Stimulated activated CD4-positive, alpha-beta T cell treated with anti-CD3 and anti-CD28 coated beads, Interleukin-2, amount 100 ng/mL, for 4 hours (primary cell): ENCODE results near the gene SCARF2.

ENCODE experiments used
- DNase-seq: peaks from one replicate; pipeline ENCODE4 v3.0.0-alpha.2; 2020; ENCODE audit warnings: low read depth

Gene SCARF2

DNA sequence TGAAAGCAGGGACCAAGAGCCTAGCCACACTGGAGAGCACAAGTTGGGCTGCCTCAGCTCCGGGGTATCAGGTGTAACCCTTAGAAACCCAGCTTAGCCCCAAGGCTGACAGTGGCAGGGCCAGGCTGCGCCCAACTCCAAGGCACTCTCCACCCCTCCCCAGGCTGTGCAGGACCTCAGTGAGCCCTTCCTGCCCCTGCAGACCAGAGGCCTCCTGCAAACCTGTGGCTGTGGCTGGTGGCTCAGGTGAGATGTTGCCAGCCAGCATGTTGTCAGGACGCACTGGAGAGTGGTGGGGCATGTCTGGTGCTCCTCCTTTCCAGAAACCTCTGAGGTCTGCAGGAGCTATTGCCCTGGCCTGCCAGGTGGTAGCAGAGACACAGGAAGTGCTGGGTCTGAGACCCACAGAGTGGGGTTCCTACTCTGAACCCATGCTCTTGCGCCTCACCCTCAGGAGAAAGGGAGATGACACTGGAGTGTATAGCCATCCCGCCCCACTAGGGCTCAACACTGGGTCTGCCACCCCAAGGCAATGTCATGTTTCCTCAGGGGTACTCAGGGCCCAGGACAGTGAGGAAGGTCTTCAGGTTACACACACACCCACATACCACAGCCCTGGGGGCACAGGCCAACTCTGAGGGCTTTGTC lies 2.4 kb upstream of the SCARF2 start:
- no peak for DNase-seq

- no peak for DNase-seq
Measured at GRCh38 chr22:20439556-20439927, 1.9 kb upstream of the SCARF2 start.

- DNase-seq = no peak
Measured at GRCh38 chr22:20438678-20439492, 1.3 kb upstream of the SCARF2 start.

DNA sequence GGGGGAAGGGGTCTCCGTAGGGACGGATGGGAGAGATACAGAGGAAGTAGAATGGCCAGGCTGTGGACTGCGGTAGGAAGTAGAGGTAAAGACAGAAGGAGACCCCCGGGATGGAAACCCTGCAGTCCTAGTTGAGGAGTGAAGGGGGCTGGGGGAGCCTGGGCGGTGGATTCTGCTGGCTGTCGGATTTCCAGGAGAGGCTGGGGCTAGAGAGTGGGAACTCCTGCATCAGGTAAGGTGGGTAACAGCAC lies 727 bp upstream of the SCARF2 start:
- DNase-seq = no peak

GRCh38 chr22:20436768-20437612 lies 635 bp downstream of the SCARF2 start:
- no peak for DNase-seq

- no peak for DNase-seq
Measured at GRCh38 chr22:20436307-20436767, 1.3 kb downstream of the SCARF2 start.

- no peak for DNase-seq
Measured at GRCh38 chr22:20435436-20436306, 2.0 kb downstream of the SCARF2 start.

- DNase-seq = no peak
Measured at GRCh38 chr22:20434773-20435172, 2.9 kb downstream of the SCARF2 start.

DNA sequence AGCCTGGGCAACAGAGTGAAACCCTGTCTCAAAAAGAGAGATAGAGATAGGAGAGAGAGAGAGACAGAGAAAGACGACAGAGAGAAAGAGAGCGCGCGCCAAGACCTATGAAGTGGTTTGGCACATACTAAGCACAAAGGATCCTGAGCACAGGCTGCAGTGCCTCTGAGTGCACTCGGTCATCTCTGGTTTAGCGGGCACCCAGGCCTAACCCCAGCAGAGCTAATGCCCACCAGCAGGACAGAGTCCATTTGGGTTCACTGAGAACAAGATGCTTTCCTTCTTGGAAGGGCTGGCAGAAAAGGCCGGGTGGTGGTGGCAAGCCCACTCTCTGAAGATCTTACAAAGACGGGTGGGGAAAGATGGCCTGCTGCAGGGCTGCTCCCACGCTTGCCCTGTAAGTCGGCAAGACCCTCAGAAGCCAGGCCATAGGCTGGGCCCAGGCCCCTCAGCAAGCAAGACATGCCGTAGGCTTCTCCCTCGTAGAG lies 3.3 kb downstream of the SCARF2 start:
- no peak for DNase-seq

DNA sequence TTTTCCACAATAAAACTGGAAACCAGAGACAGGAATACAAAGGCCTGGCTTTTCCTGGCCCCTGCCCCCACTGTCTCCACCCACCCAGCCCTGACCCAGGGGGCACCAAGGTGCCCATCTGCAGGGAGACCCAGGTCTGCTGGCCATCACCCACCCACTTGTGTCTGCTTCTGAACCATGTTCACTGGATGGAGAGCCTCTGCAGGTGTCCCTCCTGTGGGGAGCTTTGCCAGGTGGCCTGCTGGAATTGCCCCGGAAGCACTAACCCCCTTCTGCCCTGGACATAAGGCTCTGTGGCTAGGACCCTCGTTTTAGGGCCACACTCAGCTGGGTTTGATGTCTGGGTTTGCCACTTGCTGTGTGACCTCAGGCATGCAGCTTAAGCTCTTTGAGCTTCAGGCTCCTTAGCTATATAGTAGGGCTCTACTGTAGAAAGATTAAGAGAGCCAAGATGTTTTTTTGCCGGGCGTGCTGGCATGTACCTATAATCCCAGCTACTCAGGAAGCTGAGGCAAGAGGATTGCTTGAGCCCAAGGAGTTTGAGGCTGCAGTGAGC lies 3.9 kb downstream of the SCARF2 start:
- no peak for DNase-seq

- DNase-seq = no peak
Measured at GRCh38 chr22:20433191-20433590, 4.4 kb downstream of the SCARF2 start.

DNA sequence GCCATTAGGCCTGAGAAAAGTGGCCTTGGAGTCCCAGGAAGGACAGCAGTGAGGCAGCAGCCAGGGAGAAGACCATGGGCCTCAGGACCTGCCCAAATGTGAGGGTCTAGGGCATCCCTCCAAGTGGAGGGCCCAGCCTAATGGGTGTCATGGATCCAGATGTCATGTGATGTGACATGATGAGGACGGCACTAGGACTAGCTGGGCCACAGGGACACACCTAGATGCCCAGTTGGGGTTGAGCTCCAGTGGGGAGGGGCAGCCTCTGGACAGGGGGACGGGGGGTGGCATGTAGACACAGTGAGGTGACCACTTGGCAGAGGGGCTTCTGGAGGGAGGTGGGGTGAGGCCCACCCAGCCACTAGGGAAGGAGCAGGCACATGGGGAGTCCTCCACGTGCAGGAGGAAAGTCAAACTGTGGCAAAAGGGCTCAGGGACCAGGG lies 5.4 kb downstream of the SCARF2 start:
- DNase-seq = no peak

- no peak for DNase-seq
Measured at GRCh38 chr22:20431511-20432192, 6.0 kb downstream of the SCARF2 start.

DNA sequence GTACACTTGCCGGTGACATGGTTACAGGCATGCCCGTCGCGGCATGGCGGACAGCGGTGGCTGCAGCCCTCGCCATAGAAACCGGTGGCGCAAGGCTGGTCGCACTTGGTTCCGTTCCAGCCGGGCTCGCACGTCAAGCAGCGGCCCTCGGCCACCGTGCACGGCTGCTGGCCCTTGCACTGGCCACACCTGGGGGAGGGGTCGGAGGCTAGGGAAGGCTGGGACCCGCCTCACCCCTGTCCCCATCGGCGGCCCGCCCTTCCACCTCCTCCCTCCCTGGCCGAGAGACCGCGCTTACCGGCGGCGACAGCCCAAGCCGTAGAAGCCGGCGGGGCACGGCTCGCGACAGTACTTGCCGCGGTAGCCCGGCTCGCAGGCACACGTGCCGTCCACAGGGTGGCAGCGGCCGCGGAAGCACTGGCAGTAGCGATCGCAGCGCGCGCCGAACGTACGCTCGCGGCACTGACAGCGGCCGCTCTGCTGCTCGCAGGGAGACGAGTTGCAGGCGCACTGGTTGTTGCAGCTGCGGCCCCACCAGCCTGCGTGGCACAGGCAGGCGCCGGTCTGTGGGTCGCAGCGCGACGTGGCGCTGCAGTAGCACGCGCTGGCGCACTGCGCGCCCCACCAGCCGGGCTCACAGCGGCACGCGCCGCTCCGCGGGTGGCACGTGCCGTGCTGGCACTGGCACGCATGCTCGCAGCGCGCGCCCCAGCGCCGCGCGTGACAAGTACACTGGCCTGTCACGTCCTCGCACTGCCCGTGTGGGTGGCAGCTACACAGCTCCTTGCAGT lies 6.7 kb downstream of the SCARF2 start:
- DNase-seq = peak; percentile 27

- no peak for DNase-seq
Measured at GRCh38 chr22:20430101-20430719, 7.4 kb downstream of the SCARF2 start.

DNA sequence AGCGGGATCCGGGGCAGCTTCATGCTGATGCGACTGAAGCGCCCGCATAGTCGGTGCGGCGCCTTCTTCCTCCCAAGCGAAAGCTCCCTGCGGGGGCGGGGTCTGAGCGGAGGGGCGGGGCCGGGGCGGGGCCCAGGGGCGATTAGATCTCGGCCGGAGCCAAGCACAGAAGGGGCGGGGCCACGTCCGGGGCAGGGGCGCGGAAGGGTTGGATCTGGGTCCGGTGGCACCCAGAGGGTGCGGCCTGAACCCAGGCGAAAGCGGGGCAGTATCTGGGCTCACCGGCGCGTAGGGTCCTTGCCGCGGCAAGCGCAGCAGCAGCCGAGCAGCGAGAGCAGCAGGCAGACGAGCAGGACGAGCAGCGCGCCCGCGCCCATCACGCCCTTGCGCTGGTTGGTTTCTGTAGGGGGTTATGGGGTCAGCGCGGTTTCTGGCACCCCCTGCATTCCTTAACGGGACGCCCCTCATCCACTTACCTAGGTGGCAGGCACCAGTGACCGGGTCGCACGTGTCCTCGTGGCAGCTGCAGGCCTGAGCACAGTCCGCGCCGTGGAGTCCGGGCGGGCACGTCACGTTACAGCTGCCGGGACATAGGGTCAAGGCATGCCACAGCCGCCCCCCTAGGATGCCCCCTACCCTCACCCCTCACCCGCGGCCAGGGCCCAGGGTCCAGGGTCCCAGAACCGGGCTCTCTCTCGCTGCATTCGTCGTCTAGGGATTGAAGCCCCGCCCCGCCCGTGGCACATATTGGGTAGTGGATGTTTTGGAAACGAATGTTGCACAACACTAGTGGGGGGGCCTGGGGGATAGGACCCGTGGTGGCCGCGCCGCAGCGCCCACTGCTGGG lies 8.1 kb downstream of the SCARF2 start:
- peak; percentile 69 for DNase-seq

- DNase-seq = no peak
Measured at GRCh38 chr22:20428496-20429253, 8.9 kb downstream of the SCARF2 start.

DNA sequence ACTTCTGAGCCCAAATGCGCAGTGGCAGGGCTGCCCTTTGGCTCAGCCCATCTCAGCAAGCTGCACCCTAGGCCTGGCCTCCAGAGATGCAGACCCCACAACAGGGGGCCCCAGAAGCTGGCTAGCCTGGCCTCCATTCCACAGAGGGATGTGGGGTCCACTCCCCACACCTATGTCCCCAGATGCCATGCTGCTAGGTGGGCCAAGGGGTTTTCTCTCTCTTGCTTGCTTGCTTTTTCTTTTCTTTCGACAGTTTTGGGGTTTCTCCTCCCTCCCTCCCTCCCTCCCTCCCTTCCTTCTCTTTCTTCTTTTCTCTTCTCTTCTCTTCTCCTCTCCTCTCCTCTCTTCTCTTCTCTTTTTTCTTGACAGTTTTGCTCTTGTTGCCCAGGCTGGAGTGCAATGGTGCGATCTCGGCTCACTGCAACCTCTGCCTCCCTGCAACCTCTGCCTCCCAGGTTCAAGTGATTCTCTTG lies 9.6 kb downstream of the SCARF2 start:
- DNase-seq = no peak
